HepG2 (cell line): ENCODE results near the gene TRABD. TPM values are rescaled to one million over a fixed set of nuclear protein-coding genes. Genes with fewer than 3 reads are reported as not detected.

Experiments used
- CREM ChIP-seq, 2 experiments: sonication (generic) in 1 of 2; formaldehyde crosslinking in 1 of 2; IDR thresholded peaks; 2 replicates each; pipeline versions ENCODE4 v1.4.0 to v1.6.1; 2016 to 2020; ENCODE audit warnings: antibody characterized with exemption in 1 of 2, mild to moderate bottlenecking in 1 of 2, missing genetic modification reagents in 1 of 2
- KAT8 ChIP-seq: IDR thresholded peaks from 2 replicates; pipeline ENCODE4 v1.6.1; 2016; ENCODE audit warnings: missing genetic modification reagents, missing compliant biosample characterization
- KMT2B ChIP-seq: IDR thresholded peaks from 2 replicates; pipeline ENCODE4 v1.6.1; 2016; ENCODE audit warnings: missing genetic modification reagents, missing compliant biosample characterization
- NFE2 ChIP-seq: sonication (generic); formaldehyde crosslinking; IDR thresholded peaks from 2 replicates; pipeline ENCODE4 v1.4.0; 2020; ENCODE audit warnings: missing genetic modification reagents
- NR2F1 ChIP-seq, 2 experiments: fragments of 450-650 bp in 1 of 2; formaldehyde crosslinking in 1 of 2; IDR thresholded peaks; 2 replicates each; pipeline versions ENCODE4 v1.5.0 to v1.6.1; 2016 to 2020; ENCODE audit warnings: mild to moderate bottlenecking in 1 of 2, missing compliant biosample characterization in 1 of 2, missing genetic modification reagents in 1 of 2, moderate library complexity in 1 of 2
- SIN3A ChIP-seq: IDR thresholded peaks from 2 replicates; pipeline ENCODE4 v1.6.1; 2011; ENCODE audit warnings: low read depth, mild to moderate bottlenecking, control low read depth, low read length, borderline replicate concordance
- SRSF1 ChIP-seq: fragments of 200-400 bp; formaldehyde crosslinking; optimal IDR thresholded peaks from 2 replicates; pipeline ENCODE3; 2017; ENCODE audit warnings: mild to moderate bottlenecking, low read depth, low read length, moderate library complexity
- TBX2 ChIP-seq: sonication (generic); formaldehyde crosslinking; IDR thresholded peaks from 2 replicates; pipeline ENCODE4 v1.5.0; 2020; ENCODE audit warnings: missing genetic modification reagents, mild to moderate bottlenecking, borderline replicate concordance
- ZBTB3 ChIP-seq: sonication (generic); formaldehyde crosslinking; IDR thresholded peaks from 2 replicates; pipeline ENCODE4 v1.4.0; 2020; ENCODE audit warnings: low read depth, mild to moderate bottlenecking, moderate library complexity, missing genetic modification reagents, borderline replicate concordance
- ZNF607 ChIP-seq: sonication (generic); formaldehyde crosslinking; IDR thresholded peaks from 2 replicates; pipeline ENCODE4 v1.5.1; 2020; ENCODE audit warnings: missing genetic modification reagents, mild to moderate bottlenecking, borderline replicate concordance
- polyA plus RNA-seq, 8 experiments: library from polyadenylated mRNA; depleted of rRNA in 3 of 8; stranded (reverse) in 7 of 8; unstranded in 1 of 8; fragments of >200 nt; fragmentation: Illumina TruSeq in 4 of 8; extraction: Trizol in 4 of 8; gene quantifications; 2 replicates each; pipeline versions ENCODE4 v1.2.1 to v1.2.3, GENCODE V29; 2011 to 2016; ENCODE audit warnings: low read depth in 4 of 8, missing spikeins in 1 of 8, mixed read lengths in 1 of 8; ENCODE audit not compliant: insufficient read depth in 1 of 8
- total RNA-seq, 5 experiments: library from RNA; depleted of rRNA; stranded (reverse); fragments of >200 nt; fragmentation: Illumina TruSeq; extraction: Trizol; gene quantifications; 2 replicates each; pipeline ENCODE4 v1.2.3, GENCODE V29; 2016; ENCODE audit warnings: low read depth in 1 of 5
- TF ChIP-seq, protein P1 (sequence below): sonication (generic); formaldehyde crosslinking; IDR thresholded peaks from 2 replicates; pipeline ENCODE4 v1.4.0; 2020; ENCODE audit warnings: missing genetic modification reagents
- TF ChIP-seq, protein P2 (sequence below): sonication (generic); formaldehyde crosslinking; conservative IDR thresholded peaks from 2 replicates; pipeline ENCODE4 v1.8.0; 2022; ENCODE audit warnings: low read depth, missing genetic modification reagents
- TF ChIP-seq, protein P3 (sequence below): sonication (generic); formaldehyde crosslinking; IDR thresholded peaks from 2 replicates; pipeline ENCODE4 v1.5.0; 2020; ENCODE audit warnings: mild to moderate bottlenecking, missing genetic modification reagents
- TF ChIP-seq, protein P4 (sequence below): sonication (generic); formaldehyde crosslinking; IDR thresholded peaks from 2 replicates; pipeline ENCODE4 v1.8.0; 2022; ENCODE audit warnings: missing genetic modification reagents, mild to moderate bottlenecking, inconsistent platforms, borderline replicate concordance
- TF ChIP-seq, protein P5 (sequence below): sonication (generic); formaldehyde crosslinking; IDR thresholded peaks from 2 replicates; pipeline ENCODE4 v1.8.1; 2022; ENCODE audit warnings: low read depth, mild to moderate bottlenecking, missing genetic modification reagents

Gene TRABD
- total and polyA plus RNA-seq, 2 of the 13 experiments (the other 11 are each of a cell fraction or from before 2014, with no cell fraction given): 21.5 to 28.9 TPM

DNA sequence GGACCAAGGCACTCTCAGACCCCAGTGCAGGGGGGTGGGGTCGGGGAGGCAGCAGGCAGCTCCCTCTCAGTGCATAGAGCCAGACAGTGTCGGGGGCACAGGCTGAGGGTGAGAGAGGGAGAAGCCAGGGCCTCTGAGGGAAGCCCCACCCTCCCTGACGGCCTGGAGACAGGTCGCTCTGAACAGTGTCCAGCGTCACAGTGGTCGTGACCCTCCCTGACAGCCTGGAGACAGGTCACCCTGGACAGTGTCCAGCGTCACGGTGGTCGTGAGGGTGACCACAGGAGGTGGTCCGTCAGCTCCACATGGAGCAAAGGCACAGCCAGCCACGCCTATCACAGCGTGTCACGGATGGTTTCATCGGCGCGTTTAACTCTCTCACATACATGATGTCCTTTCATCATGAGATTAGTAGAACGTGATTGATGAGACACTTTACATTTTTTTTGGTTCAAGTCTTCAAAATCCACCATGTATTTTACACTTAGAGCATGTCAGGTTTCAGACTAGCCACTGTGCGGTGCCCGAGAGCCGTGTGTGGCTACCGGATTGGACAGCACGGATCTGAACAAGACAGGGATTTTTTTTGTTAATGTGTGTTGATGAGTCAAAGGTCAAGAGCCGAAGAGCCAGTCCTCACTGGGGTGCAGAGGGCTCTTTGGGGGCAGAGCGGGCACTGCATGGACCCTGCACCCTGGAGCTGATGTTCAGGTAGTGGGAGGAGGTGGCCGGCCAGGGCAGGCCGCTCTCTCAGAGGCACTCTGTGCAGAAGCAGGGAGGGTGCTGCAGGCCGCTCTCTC, 39.1 kb upstream of the TRABD start (continued):
- TF ChIP-seq, protein P1, sequence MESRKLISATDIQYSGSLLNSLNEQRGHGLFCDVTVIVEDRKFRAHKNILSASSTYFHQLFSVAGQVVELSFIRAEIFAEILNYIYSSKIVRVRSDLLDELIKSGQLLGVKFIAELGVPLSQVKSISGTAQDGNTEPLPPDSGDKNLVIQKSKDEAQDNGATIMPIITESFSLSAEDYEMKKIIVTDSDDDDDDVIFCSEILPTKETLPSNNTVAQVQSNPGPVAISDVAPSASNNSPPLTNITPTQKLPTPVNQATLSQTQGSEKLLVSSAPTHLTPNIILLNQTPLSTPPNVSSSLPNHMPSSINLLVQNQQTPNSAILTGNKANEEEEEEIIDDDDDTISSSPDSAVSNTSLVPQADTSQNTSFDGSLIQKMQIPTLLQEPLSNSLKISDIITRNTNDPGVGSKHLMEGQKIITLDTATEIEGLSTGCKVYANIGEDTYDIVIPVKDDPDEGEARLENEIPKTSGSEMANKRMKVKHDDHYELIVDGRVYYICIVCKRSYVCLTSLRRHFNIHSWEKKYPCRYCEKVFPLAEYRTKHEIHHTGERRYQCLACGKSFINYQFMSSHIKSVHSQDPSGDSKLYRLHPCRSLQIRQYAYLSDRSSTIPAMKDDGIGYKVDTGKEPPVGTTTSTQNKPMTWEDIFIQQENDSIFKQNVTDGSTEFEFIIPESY (CRISPR knock-in tag): 0 out of 2 replicates have a peak, but pooled peaks have one; percentile 22
- TF ChIP-seq NFE2 (no peak), KAT8 (CRISPR knock-in tag) (no peak), NR2F1 (CRISPR knock-in tag; IDR thresholded peaks at IDR 0.05) (peak; percentile 83 to 91), TBX2 (peak; percentile 14; the same call in 1 of the 2 replicates), ZNF607 (peak; percentile 45; the same call in 1 of the 2 replicates), SRSF1 (no peak), ZBTB3 (CRISPR knock-in tag) (peak; percentile 96), SIN3A (no peak), KMT2B (no peak), CREM (IDR thresholded peaks at IDR 0.05) (peak; percentile 40; the same call in 1 of the 2 replicates), CREM (CRISPR knock-in tag; IDR thresholded peaks at IDR 0.05) (no peak)
- TF ChIP-seq, protein P2, sequence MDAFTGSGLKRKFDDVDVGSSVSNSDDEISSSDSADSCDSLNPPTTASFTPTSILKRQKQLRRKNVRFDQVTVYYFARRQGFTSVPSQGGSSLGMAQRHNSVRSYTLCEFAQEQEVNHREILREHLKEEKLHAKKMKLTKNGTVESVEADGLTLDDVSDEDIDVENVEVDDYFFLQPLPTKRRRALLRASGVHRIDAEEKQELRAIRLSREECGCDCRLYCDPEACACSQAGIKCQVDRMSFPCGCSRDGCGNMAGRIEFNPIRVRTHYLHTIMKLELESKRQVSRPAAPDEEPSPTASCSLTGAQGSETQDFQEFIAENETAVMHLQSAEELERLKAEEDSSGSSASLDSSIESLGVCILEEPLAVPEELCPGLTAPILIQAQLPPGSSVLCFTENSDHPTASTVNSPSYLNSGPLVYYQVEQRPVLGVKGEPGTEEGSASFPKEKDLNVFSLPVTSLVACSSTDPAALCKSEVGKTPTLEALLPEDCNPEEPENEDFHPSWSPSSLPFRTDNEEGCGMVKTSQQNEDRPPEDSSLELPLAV (CRISPR knock-in tag): no peak
- TF ChIP-seq, protein P3, sequence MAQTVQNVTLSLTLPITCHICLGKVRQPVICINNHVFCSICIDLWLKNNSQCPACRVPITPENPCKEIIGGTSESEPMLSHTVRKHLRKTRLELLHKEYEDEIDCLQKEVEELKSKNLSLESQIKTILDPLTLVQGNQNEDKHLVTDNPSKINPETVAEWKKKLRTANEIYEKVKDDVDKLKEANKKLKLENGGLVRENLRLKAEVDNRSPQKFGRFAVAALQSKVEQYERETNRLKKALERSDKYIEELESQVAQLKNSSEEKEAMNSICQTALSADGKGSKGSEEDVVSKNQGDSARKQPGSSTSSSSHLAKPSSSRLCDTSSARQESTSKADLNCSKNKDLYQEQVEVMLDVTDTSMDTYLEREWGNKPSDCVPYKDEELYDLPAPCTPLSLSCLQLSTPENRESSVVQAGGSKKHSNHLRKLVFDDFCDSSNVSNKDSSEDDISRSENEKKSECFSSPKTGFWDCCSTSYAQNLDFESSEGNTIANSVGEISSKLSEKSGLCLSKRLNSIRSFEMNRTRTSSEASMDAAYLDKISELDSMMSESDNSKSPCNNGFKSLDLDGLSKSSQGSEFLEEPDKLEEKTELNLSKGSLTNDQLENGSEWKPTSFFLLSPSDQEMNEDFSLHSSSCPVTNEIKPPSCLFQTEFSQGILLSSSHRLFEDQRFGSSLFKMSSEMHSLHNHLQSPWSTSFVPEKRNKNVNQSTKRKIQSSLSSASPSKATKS: no peak
- TF ChIP-seq, protein P4, sequence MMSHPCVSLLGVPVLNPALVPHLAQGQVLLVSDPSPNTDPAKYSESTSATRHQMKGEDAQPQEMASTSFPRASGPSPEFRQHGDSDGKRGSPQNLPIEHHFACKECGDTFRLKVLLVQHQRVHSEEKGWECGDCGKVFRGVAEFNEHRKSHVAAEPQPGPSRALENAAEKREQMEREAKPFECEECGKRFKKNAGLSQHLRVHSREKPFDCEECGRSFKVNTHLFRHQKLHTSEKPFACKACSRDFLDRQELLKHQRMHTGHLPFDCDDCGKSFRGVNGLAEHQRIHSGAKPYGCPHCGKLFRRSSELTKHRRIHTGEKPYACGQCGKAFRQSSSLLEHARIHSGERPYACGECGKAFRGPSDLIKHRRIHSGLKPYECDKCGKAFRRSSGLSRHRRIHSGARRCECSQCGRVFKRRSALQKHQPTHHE: no peak
- TF ChIP-seq, protein P5, sequence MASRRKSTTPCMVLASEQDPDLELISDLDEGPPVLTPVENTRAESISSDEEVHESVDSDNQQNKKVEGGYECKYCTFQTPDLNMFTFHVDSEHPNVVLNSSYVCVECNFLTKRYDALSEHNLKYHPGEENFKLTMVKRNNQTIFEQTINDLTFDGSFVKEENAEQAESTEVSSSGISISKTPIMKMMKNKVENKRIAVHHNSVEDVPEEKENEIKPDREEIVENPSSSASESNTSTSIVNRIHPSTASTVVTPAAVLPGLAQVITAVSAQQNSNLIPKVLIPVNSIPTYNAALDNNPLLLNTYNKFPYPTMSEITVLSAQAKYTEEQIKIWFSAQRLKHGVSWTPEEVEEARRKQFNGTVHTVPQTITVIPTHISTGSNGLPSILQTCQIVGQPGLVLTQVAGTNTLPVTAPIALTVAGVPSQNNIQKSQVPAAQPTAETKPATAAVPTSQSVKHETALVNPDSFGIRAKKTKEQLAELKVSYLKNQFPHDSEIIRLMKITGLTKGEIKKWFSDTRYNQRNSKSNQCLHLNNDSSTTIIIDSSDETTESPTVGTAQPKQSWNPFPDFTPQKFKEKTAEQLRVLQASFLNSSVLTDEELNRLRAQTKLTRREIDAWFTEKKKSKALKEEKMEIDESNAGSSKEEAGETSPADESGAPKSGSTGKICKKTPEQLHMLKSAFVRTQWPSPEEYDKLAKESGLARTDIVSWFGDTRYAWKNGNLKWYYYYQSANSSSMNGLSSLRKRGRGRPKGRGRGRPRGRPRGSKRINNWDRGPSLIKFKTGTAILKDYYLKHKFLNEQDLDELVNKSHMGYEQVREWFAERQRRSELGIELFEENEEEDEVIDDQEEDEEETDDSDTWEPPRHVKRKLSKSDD (CRISPR knock-in tag): peak; percentile 60; the same call in 1 of the 2 replicates
